Measurements from ENCODE around the gene MED15.
A peak's percentile ranks its signal among the peaks of the same experiment; 100 is the strongest.
"Not testable (repeated sequence)": the region's sequence is repeated elsewhere in the genome, so short reads cannot be mapped to it uniquely, and the experiment has no call there.

MED15 gene

GRCh38 chr22:20483143-20483506 lies 24.3 kb upstream of the MED15 start:
- not testable (repeated sequence) for DNase-seq

GRCh38 chr22:20483771-20484170 lies 23.6 kb upstream of the MED15 start:
- DNase-seq = no peak

GRCh38 chr22:20484948-20485683 lies 22.3 kb upstream of the MED15 start:
- DNase-seq = no peak

- DNase-seq = no peak
Observed at GRCh38 chr22:20486229-20486628, 21.2 kb upstream of the MED15 start.

DNA sequence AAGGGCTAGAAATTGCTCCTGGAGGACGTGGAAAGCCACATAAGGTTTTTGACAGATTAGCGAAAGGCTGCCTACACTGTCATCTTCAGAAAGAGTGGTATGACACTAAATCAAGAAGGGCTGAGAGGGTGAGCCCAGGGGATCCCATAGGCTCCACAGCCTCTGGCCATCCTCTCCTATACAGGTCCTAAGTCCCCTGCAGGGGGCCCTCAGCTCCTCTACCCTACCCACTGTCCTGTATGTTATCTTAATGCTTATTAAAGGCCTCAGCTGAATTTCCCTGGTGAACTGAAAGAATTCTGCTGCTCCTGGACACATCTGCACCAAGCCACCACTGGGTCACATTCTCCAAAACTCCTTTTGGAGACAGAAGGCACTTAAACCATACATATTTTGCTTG lies 19.7 kb upstream of the MED15 start:
- DNase-seq = no peak

GRCh38 chr22:20488946-20489345 lies 18.5 kb upstream of the MED15 start:
- no peak for DNase-seq

GRCh38 chr22:20490183-20490940 lies 17.0 kb upstream of the MED15 start:
- no peak for DNase-seq

- DNase-seq = no peak
Observed at GRCh38 chr22:20490941-20491307, 16.5 kb upstream of the MED15 start.

DNA sequence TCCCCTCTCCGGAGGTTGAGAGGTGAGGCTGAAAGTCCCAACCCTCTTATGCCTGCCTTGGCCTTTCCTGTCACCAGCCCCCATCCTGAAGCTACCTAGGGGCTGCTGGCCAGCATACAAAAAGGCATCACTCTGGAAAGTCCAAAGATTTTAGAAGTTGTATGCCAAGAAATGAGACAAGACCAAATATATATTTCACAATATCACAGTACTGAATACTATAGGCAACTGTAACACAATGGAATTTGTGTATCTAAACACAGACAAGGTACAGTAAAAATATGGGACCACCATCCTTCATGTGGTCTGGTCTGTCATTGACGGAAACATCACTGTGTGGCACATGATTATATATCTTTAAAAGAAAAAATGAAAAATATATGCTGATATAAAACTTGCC lies 16.1 kb upstream of the MED15 start:
- no peak for DNase-seq

DNA sequence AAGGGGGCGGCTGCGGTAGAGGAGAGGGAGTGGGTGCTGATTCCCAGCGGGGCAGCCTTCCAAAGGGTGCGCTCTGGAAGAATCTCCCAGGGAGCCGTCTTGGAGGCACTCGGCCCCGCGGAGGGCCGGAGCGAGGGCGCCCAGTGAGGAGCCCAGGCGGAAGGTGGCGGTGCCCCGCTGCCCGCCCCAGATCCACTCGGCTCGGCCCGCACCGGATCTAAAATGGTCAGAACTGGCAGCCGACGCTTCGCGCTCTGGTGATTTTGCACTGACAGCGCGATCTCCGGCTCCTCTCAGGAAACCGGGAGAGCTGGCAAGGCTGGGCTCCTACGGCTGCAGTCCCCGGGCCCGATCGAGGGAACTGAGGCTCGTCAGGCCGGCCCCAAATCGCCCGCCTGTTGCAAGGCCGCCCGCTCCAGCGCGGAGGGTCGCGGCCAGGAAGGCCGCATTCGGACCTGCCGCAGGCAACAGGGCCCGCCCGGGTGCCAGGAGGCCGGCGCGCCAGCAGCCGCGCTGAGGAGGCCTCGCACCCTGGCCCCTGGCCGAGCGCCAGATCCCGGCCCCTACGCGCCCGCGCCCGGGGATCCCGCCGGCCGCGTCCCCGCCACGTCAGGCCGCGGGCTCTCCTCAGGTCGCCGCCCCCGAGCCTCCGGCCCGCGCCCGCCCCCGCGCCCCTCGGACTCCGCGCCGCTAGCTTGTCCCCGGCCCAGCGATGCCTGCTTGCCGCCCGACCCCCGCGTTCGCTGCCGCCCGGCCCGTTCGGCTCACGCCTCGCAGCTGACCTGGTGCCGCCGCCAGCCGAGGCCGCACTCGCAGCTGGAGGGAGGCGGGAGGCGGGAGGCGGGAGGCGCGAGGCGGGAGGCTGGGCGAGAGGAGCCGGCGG lies 12.2 kb upstream of the MED15 start, which contains the start of gene KLHL22:
Gene KLHL22, minus strand, starts transcription at position 818 of the 883 bp plus-strand sequence. CDS start 6,584 bp downstream, outside the sequence.
- DNase-seq = peak; percentile 83

DNA sequence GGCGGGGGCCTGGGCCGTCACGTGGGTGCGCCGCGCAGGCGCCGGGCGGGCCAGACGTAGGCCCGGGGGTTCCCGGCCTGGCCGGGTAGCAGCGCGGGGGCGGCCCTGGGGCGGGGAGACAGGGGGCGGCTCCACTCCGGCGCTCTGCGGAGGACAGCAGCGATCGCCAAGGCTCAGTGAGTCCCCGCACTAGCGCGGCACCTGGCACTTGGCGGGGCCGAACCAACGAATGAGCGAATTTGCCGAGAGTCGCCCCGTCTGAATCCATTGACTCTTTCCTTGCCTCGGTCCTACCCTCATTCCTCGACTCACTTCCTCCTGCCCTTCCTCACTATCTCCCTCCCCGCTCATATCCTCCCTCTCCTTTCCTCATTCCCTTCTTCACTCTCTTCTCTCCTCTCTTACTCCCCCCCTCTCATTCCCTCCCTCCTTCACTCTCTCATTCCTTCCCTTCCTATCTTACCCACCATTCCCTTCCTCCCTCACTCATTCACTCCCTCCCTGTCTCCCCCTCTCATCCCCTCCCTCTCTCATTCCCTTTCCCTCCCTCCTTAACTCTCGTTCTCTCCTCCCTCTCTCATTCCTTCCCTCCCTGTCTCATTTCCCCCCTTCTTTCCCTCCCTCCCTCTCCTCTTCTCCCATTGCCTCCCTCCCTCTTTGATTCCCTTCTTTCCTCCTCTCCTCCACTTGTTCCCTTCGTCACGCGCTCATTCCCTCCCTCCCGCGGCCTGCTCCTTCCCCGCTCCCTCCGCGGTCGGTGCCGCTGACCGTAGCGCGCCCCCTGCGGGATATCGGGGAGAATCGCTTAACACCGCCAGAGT lies 11.3 kb upstream of the MED15 start:
- DNase-seq = peak; percentile 92

DNA sequence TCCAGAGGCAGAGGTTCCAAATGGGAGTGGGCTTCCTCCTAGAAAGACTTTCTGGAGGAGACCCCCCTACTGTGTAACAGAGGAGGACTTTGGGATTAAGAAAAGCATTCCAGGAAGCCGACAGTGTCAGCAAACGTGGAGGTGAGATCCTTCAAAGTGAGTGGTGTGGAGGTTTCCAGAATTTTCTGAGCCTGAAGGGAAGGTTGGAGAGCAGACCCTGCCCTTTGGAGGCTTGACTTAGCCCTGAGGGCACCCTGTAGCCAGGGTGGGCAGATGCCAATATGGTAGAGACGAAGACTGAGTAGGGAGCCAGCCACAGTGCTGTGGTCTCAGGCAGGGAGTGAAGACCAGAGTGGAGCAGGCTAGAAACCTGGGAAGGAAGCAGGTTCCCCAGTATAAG lies 10.0 kb upstream of the MED15 start:
- no peak for DNase-seq

- DNase-seq = no peak
Observed at GRCh38 chr22:20498913-20499312, 8.5 kb upstream of the MED15 start.

DNA sequence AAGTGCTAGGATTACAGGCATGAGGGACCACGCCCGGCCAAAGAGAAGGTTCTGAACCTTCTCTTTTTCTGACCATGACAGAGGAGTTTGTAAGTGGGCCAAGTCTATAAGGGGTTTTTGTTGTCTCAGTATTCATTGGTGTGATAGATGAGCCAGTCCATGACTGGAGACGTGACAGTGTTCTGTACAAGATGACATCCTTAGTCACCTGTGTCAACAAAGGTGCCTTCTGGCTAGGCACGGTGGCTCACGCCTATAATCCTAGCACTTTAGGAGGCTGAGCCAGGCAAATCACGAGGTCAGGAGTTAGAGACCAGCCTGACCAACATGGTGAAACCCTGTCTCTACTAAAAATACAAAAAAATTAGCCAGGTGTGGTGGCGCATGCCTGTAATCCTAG lies 7.6 kb upstream of the MED15 start:
- DNase-seq = no peak

DNA sequence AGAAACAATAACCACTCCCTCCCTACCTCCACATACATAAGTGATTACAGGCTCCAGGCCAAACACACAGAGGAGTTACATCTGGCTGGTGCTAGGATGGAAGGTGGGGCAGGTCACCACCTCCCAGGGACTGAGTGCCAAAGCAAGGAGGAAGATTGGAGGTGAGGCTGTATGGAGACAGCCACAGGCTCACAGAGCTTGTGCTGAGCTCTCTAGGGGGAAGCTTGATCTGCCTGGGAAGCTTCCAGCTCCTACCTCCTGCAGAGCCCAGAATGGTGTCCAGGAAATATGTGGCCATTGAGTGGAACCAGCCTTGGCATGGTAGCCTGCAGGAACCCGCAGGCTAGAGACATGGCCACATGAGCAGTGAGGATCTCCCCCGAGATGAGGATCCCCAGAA lies 3.6 kb upstream of the MED15 start:
- DNase-seq = no peak

DNA sequence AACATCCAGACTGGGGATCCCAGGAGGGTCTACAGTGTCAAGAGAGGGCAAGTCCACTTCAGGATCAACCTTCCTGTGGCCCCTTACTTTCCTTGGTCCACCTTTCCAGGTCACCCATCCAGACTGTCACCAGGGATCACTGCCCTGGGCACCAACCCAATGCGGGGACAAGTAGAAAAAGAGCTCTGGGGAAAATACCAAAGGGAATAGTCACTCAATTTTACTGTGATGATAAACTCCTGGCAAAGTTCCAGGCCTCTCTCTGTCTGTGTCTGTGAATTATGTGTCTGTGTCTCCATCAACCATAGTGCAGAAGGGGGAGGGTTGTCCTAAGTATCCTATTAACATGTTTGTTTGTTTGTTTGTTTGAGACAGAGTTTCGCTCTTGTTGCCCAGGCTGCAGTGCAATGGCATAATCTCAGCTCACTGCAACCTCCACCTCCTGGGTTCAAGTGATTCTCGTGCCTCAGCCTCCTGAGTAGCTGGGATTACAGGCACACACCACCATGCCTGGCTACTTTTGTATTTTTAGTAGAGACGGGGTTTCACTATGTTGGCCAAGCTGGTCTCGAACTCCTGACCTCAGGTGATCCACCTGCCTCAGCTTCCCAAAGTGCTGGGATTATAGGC lies 3.0 kb upstream of the MED15 start:
- DNase-seq = not testable (repeated sequence)

DNA sequence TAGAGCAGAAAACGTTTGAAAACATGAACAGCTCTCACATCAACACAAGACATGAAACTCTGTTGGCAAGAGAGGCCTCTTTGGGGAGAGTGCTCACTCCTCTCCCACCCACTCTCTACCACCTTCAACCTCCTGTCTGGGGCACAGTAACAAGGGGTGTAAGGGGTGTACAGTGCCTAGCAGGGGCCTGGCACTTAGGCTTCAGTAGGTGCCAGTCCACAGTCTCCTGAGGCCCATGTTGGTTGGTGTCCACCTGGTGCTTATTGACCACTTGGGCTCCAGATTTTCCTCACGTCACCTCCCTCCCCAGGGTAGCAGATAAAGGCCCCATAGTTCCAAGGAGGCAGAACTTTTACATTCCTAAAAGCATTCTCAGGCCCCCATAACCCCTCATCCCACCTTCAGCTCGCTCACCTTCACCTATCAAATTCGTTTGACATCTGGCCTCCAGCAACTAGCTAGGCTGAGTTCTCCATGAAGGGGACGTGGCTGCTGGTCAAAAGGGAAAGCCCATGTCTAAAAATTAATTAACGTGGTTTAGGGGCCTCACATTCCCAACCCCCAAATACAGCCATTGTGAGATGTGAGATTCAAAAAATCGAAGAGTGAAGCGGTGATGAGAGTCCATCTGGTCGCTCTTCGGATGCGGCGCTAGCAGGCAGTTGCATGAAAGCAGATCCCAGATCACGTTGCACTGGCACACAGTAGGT lies 712 bp upstream of the MED15 start:
- DNase-seq = no peak

DNA sequence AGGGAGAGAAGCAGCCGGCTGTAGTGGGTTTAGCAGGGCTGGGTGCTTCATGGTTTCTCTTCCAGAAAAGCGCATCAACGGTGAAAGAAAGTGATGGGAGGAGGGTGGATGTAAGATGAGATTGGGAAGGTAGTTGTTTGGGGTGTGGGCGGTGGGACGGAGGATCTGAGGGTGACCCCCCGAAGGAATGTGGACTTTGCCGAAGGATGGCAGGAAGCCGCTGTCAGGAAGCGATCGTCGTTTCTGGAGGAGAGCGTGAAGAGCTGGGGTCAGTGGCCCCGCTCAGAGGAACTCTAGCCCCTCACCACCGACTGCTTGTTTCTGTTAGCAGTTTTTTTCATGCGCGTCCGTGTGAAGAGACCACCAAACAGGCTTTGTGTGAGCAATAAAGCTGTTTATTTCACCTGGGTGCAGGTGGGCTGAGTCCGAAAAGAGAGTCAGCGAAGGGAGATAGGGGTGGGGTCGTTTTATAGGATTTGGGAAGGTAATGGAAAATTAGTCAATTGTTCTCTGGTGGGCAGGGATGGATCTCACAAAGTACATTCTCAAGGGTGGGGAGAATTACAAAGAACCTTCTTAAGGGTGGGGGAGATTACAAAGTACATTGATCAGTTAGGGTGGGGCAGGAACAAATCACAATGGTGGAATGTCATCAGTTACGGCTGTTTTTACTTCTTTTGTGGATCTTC lies 801 bp downstream of the MED15 start:
- DNase-seq = not testable (repeated sequence)

DNA sequence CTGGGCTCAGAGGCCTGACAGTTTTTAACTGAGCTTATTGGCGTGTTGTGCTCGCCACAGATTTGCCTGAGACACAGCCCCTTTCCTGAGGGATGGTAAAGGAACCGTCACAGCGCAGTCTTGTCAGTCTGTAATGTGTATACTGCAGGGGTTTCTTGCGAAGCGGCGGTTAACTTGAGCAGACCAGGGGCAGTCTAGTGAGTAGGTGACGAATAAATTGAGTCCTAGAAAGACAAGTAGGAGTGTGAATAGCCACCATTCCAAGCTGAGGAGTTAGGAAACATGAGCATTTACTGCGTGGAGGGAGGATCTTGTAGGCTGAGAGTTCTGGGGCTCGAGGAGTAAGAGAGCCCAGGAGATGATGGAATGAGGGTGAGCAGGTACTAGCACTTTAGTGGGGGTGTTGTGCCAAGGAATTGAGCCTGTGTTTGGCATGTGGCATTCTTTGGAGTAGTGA lies 1.4 kb downstream of the MED15 start:
- no peak for DNase-seq

Data from right kidney (tissue), 1 donor.